K562 (cell line): ENCODE measurements around the gene SLC16A13. TPM values are rescaled to one million over a fixed set of nuclear protein-coding genes. Genes with fewer than 3 reads are reported as not detected.
A peak's percentile ranks its signal among the peaks of the same experiment; 100 is the strongest.

Experiments
- ATF2 ChIP-seq: sonication (generic); formaldehyde crosslinking; IDR thresholded peaks from 2 replicates; pipeline ENCODE4 v1.8.1; 2022; ENCODE audit warnings: missing genetic modification reagents
- CTCFL ChIP-seq: IDR thresholded peaks from 2 replicates; pipeline ENCODE4 v1.6.1; 2011; ENCODE audit warnings: borderline replicate concordance, low read depth, mild to moderate bottlenecking, moderate library complexity, low read length; ENCODE audit not compliant: insufficient read depth, poor library complexity, severe bottlenecking
- ETV1 ChIP-seq: fragments of 450-650 bp; conservative IDR thresholded peaks from 2 replicates; pipeline ENCODE4 v1.6.1; 2016; ENCODE audit warnings: missing genetic modification characterization, control low read depth, low read depth, missing compliant biosample characterization
- HMG20A ChIP-seq: fragments of 450-650 bp; formaldehyde crosslinking; conservative IDR thresholded peaks from 2 replicates; pipeline ENCODE4 v1.4.0; 2020; ENCODE audit warnings: mild to moderate bottlenecking, mixed read lengths
- HMGN3 ChIP-seq: IDR thresholded peaks from 2 replicates; pipeline ENCODE4 v1.6.1; 2011; ENCODE audit warnings: borderline replicate concordance, low read depth, mild to moderate bottlenecking, mixed read lengths, low read length; ENCODE audit not compliant: insufficient read length; ENCODE audit errors: extremely low read depth
- RB1 ChIP-seq: fragments of 450-650 bp; IDR thresholded peaks from 2 replicates; pipeline ENCODE4 v1.6.1; 2017; ENCODE audit warnings: low read depth, mild to moderate bottlenecking
- RERE ChIP-seq: sonication (generic); formaldehyde crosslinking; IDR thresholded peaks from 2 replicates; pipeline ENCODE4 v1.8.0; 2023; ENCODE audit warnings: missing genetic modification reagents, mild to moderate bottlenecking, borderline replicate concordance
- SP1 ChIP-seq: sonication (generic); formaldehyde crosslinking; IDR thresholded peaks from 2 replicates; pipeline ENCODE4 v1.8.1; 2022; ENCODE audit warnings: mild to moderate bottlenecking, missing genetic modification reagents
- TFAP4 ChIP-seq: sonication (generic); formaldehyde crosslinking; IDR thresholded peaks from 2 replicates; pipeline ENCODE4 v1.8.0; 2022; ENCODE audit warnings: missing genetic modification reagents, mild to moderate bottlenecking, moderate library complexity, borderline replicate concordance
- ZBED1 ChIP-seq: IDR thresholded peaks from 2 replicates; pipeline ENCODE4 v1.6.1; 2014
- ZMIZ1 ChIP-seq, 2 experiments: fragments of 150-350 bp in 1 of 2; IDR thresholded peaks; 2 replicates each; pipeline ENCODE4 v1.6.1; 2012 to 2016; ENCODE audit warnings: low read depth in 2 of 2, low read length in 2 of 2, mild to moderate bottlenecking in 1 of 2, moderate library complexity in 1 of 2
- ZNF589 ChIP-seq: fragments of 200-800 bp; sonication (Bioruptor generic); IDR thresholded peaks from 2 replicates; pipeline ENCODE4 v1.6.1; 2016; ENCODE audit warnings: low read depth, missing genetic modification characterization, missing compliant biosample characterization
- polyA plus RNA-seq, 8 experiments: library from polyadenylated mRNA; depleted of rRNA in 4 of 8; stranded (reverse) in 5 of 8; unstranded in 3 of 8; fragments of >200 nt; fragmentation: Nextera tagmentation in 2 of 8; fragmentation: Illumina TruSeq in 1 of 8; extraction: Ambion mirVana in 2 of 8; extraction: Trizol in 1 of 8; gene quantifications; 2 replicates each; pipeline versions ENCODE4 v1.2.1 to v1.2.3, GENCODE V29; 2011 to 2014; ENCODE audit warnings: inconsistent platforms in 1 of 8, missing spikeins in 1 of 8
- total RNA-seq, 7 experiments: library from RNA; depleted of rRNA in 6 of 7; stranded (reverse); fragments of >200 nt in 6 of 7; fragmentation: Illumina TruSeq in 2 of 7; extraction: Trizol in 2 of 7; gene quantifications; 2 replicates each; pipeline versions ENCODE4 v1.2.1 to v1.2.3, GENCODE V29; 2011 to 2021; ENCODE audit warnings: low replicate concordance in 1 of 7

SLC16A13 gene
- total and polyA plus RNA-seq, 9 of the 15 experiments (the other 6 are each of a cell fraction or from before 2014, with no cell fraction given), result 0.04 to 5.6 (median 0.87) TPM

- TF ChIP-seq HMGN3 (peak; percentile 51), ATF2 (CRISPR knock-in tag) (peak; percentile 96), HMG20A (CRISPR knock-in tag) (no peak), ZNF589 (peak; percentile 77; the same call in 1 of the 2 replicates), ZBED1 (peak; percentile 13; the same call in 1 of the 2 replicates), RERE (CRISPR knock-in tag) (no peak), RB1 (peak; percentile 87), CTCFL (peak; percentile 80), ZMIZ1 (IDR thresholded peaks at IDR 0.05; ENCODE audit: low read depth in 2 of 2, low read length in 2 of 2) (no peak), TFAP4 (CRISPR knock-in tag) (peak; percentile 77), SP1 (CRISPR knock-in tag) (peak; percentile 67; the same call in 1 of the 2 replicates), ETV1 (tag) (peak; percentile 68)
Observed at GRCh38 chr17:7014261-7014994, 21.4 kb upstream of the SLC16A13 start (continued).
